Osteoblast (primary cell): Measurements from ENCODE around the gene NUDT17. TPM values are rescaled to one million over a fixed set of nuclear protein-coding genes. Genes with fewer than 3 reads are reported as not detected.

Source experiments
- DNase-seq: peaks from one replicate; pipeline ENCODE4 v3.0.0; 2011; ENCODE audit warnings: low spot score, mixed read lengths; ENCODE audit not compliant: insufficient read length; ENCODE audit errors: missing footprints
- H2AFZ ChIP-seq: 2 replicates; pipeline ENCODE4 v1.6.0; 2011; ENCODE audit warnings: mild to moderate bottlenecking, low read length
- H3K27ac ChIP-seq: 2 replicates; pipeline ENCODE4 v1.5.1; 2011; ENCODE audit warnings: mild to moderate bottlenecking, low read depth, low read length, moderate library complexity
- H3K27me3 ChIP-seq: 2 replicates; pipeline ENCODE4 v1.6.0; 2012; ENCODE audit warnings: mild to moderate bottlenecking, control low read depth, inconsistent platforms, low read length, moderate library complexity; ENCODE audit not compliant: insufficient read depth
- H3K36me3 ChIP-seq: 2 replicates; pipeline ENCODE4 v1.5.1; 2011; ENCODE audit warnings: mild to moderate bottlenecking, low read length, control low read depth, moderate library complexity; ENCODE audit not compliant: insufficient read depth
- H3K4me1 ChIP-seq: 2 replicates; pipeline ENCODE4 v1.5.1; 2011; ENCODE audit warnings: mild to moderate bottlenecking, low read length, control low read depth, moderate library complexity; ENCODE audit not compliant: insufficient read depth
- H3K4me2 ChIP-seq: 2 replicates; pipeline ENCODE4 v1.6.0; 2011; ENCODE audit warnings: mild to moderate bottlenecking, low read length; ENCODE audit not compliant: insufficient read depth
- H3K4me3 ChIP-seq: fragments of 200-600 bp; sonication (generic); 3 replicates; pipeline ENCODE4 v1.5.1; 2012; ENCODE audit warnings: mild to moderate bottlenecking, low read length, inconsistent platforms; ENCODE audit not compliant: insufficient read depth
- H3K79me2 ChIP-seq: 2 replicates; pipeline ENCODE4 v1.6.0; 2012; ENCODE audit warnings: mild to moderate bottlenecking, low read length, control low read depth, inconsistent platforms; ENCODE audit not compliant: insufficient read depth
- H3K9me3 ChIP-seq: 2 replicates; pipeline ENCODE4 v1.5.1; 2011; ENCODE audit warnings: low read depth, low read length, control low read depth
- H4K20me1 ChIP-seq: 2 replicates; pipeline ENCODE4 v1.6.0; 2012; ENCODE audit warnings: mild to moderate bottlenecking, low read length, control low read depth; ENCODE audit not compliant: insufficient read depth
- CTCF ChIP-seq: IDR thresholded peaks from 2 replicates; pipeline ENCODE4 v1.5.1; 2011; ENCODE audit warnings: mild to moderate bottlenecking, low read depth, low read length, moderate library complexity; ENCODE audit errors: extremely low read depth
- total RNA-seq: library from RNA; depleted of rRNA; stranded (reverse); fragments of >200 nt; gene quantifications from 2 replicates; pipeline ENCODE4 v1.2.3, GENCODE V29; 2012

NUDT17 gene
- total RNA-seq, 1 donor: 4.0 TPM

- Histone ChIP-seq H4K20me1 (no peaks in the 10 kb centered on the region), H2AFZ (peak within 1 kb of the TSS; percentile 100), H3K4me1 (peaks cover 5% of the 10 kb centered on the region), H3K9me3 (no peaks in the 10 kb centered on the region), H3K27me3 (no peaks in the 10 kb centered on the region), H3K79me2 (peaks cover 41% of the 10 kb centered on the region), H3K4me2 (peak within 1 kb of the TSS; percentile 89), H3K4me3 (peak within 1 kb of the TSS; percentile 99), H3K27ac (peak within 1 kb of the TSS; percentile 94), H3K36me3 (peaks cover 31% of the 10 kb centered on the region)
- DNase-seq: peak; percentile 93
- TF ChIP-seq CTCF: no peak
Measured at GRCh38 chr1:145823565-145824498, 21.6 kb upstream of the NUDT17 start, which contains the start of the genes POLR3C and RNF115. TSS of gene POLR3C (plus strand) at chr1:145824200. CDS start at chr1:145825777, 1,577 bp downstream. TSS of gene RNF115 (minus strand) at chr1:145824095. CDS start at chr1:145823873, 222 bp downstream.

- Histone ChIP-seq H3K36me3 (peaks cover 33% of the 10 kb centered on the region), H3K4me2 (peak overlapping the region; percentile 89), H3K9me3 (no peaks in the 10 kb centered on the region), H3K27me3 (no peaks in the 10 kb centered on the region), H4K20me1 (no peaks in the 10 kb centered on the region), H2AFZ (peak overlapping the region; percentile 100), H3K27ac (peak overlapping the region; percentile 94), H3K79me2 (peaks cover 37% of the 10 kb centered on the region), H3K4me1 (peaks cover 5% of the 10 kb centered on the region), H3K4me3 (peak overlapping the region; percentile 99)
- TF ChIP-seq CTCF: no peak
- peak; percentile 75 for DNase-seq
Measured at GRCh38 chr1:145824499-145824842, 21.0 kb upstream of the NUDT17 start.

DNA sequence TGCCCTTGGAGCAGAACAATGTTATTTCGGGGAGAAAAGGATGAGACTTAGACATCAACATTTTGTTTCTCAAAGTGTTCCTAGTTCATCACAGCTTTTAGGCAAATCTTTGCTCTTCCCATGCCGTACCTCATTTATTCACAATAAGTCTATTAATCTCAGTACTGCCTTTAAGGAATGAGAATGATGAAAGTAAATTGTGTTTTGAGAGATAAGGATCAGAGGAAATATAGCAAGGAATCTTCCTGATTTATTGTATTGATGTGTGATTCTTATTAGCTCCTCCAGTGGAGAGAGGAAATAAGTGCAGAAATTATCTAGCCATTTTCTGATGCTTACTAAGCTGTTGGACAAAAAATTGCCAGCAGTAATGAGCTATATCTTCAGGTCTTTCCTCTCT lies 19.4 kb upstream of the NUDT17 start:
- peaks cover 44% of the 10 kb centered on the region for H3K36me3 ChIP-seq
- H3K4me3 ChIP-seq: no peak overlapping the region
- no peaks in the 10 kb centered on the region for H3K27me3 ChIP-seq
- TF ChIP-seq CTCF: no peak
- peaks cover 5% of the 10 kb centered on the region for H3K4me1 ChIP-seq
- DNase-seq: peak; percentile 61
- H3K9me3 ChIP-seq: no peaks in the 10 kb centered on the region
- H3K79me2 ChIP-seq: peaks cover 36% of the 10 kb centered on the region
- H4K20me1 ChIP-seq: no peaks in the 10 kb centered on the region
- no peak overlapping the region for H3K27ac ChIP-seq
- H2AFZ ChIP-seq: no peak overlapping the region
- no peak overlapping the region for H3K4me2 ChIP-seq

- Histone ChIP-seq H3K27ac (no peak overlapping the region), H3K79me2 (peaks cover 30% of the 10 kb centered on the region), H3K4me1 (peaks cover 5% of the 10 kb centered on the region), H3K4me2 (no peak overlapping the region), H2AFZ (no peak overlapping the region), H3K9me3 (no peaks in the 10 kb centered on the region), H3K27me3 (no peaks in the 10 kb centered on the region), H4K20me1 (no peaks in the 10 kb centered on the region), H3K4me3 (no peak overlapping the region), H3K36me3 (peaks cover 61% of the 10 kb centered on the region)
- no peak for TF ChIP-seq CTCF
- DNase-seq: no peak
Measured at GRCh38 chr1:145827966-145828365, 17.5 kb upstream of the NUDT17 start.
